GM23248 (cell line): ENCODE measurements around the gene GM2A. TPM values are rescaled to one million over a fixed set of nuclear protein-coding genes. Genes with fewer than 3 reads are reported as not detected.
A peak's percentile ranks its signal among the peaks of the same experiment; 100 is the strongest.
"Not testable (repeated sequence)": the region's sequence is repeated elsewhere in the genome, so short reads cannot be mapped to it uniquely, and the experiment has no call there.

ENCODE experiments used
- DNase-seq: peaks from one replicate; pipeline ENCODE4 v3.0.0-alpha.2; 2015
- H2AFZ ChIP-seq: fragments of 200-600 bp; sonication (generic); 2 replicates; pipeline ENCODE4 v1.6.1; 2016; ENCODE audit warnings: antibody characterized with exemption
- H3F3A ChIP-seq: fragments of 200-600 bp; sonication (generic); 2 replicates; pipeline ENCODE4 v1.6.1; 2016; ENCODE audit warnings: mild to moderate bottlenecking, antibody characterized with exemption, mixed run types; ENCODE audit not compliant: insufficient read depth
- H3K27ac ChIP-seq: fragments of 200-600 bp; sonication (generic); 2 replicates; pipeline ENCODE4 v1.5.1; 2016; ENCODE audit warnings: mild to moderate bottlenecking
- H3K27me3 ChIP-seq: fragments of 200-600 bp; sonication (generic); replicated peaks from 2 replicates; pipeline ENCODE4 v1.6.1; 2016; ENCODE audit warnings: mild to moderate bottlenecking; ENCODE audit not compliant: insufficient read depth
- H3K36me3 ChIP-seq: fragments of 200-600 bp; sonication (generic); 2 replicates; pipeline ENCODE4 v1.6.1; 2016; ENCODE audit warnings: low read depth, mild to moderate bottlenecking
- H3K4me1 ChIP-seq: fragments of 200-600 bp; sonication (generic); 2 replicates; pipeline ENCODE4 v1.6.1; 2016; ENCODE audit warnings: mild to moderate bottlenecking; ENCODE audit not compliant: insufficient read depth
- H3K4me2 ChIP-seq: fragments of 200-600 bp; sonication (generic); one replicate; pipeline ENCODE4 v1.6.1; 2016; ENCODE audit warnings: mild to moderate bottlenecking; ENCODE audit not compliant: unreplicated experiment
- H3K4me3 ChIP-seq: fragments of 200-600 bp; sonication (generic); 2 replicates; pipeline ENCODE4 v1.5.1; 2016; ENCODE audit warnings: mild to moderate bottlenecking
- H3K79me2 ChIP-seq: fragments of 200-600 bp; sonication (generic); 2 replicates; pipeline ENCODE4 v1.6.1; 2016; ENCODE audit warnings: mild to moderate bottlenecking; ENCODE audit not compliant: insufficient read depth
- H3K9ac ChIP-seq: fragments of 200-600 bp; sonication (generic); 2 replicates; pipeline ENCODE4 v1.6.1; 2016; ENCODE audit warnings: mild to moderate bottlenecking
- H3K9me2 ChIP-seq: fragments of 200-600 bp; sonication (generic); 2 replicates; pipeline ENCODE4 v1.6.1; 2016; ENCODE audit warnings: mixed run types, mild to moderate bottlenecking, moderate library complexity; ENCODE audit not compliant: insufficient read depth
- H3K9me3 ChIP-seq: fragments of 200-600 bp; sonication (generic); one replicate; pipeline ENCODE4 v1.6.1; 2017; ENCODE audit warnings: low read depth
- H4K20me1 ChIP-seq: fragments of 200-600 bp; sonication (generic); 2 replicates; pipeline ENCODE4 v1.6.0; 2016; ENCODE audit not compliant: insufficient read depth
- EZH2 ChIP-seq: fragments of 200-600 bp; sonication (generic); IDR thresholded peaks from 2 replicates; pipeline ENCODE4 v1.6.1; 2018; ENCODE audit warnings: antibody characterized with exemption, mild to moderate bottlenecking; ENCODE audit not compliant: insufficient read depth, poor library complexity, severe bottlenecking
- EZH2phosphoT487 ChIP-seq: fragments of 200-600 bp; sonication (generic); IDR thresholded peaks from 2 replicates; pipeline ENCODE4 v1.6.1; 2018; ENCODE audit warnings: antibody characterized with exemption, moderate library complexity, mild to moderate bottlenecking, low read depth; ENCODE audit not compliant: insufficient read depth
- WGBS, 2 experiments: methylation state at CpG; one replicate each; pipeline ENCODE4 v1.1.6; 2015 to 2017; ENCODE audit warnings: low lambda C conversion rate in 2 of 2, low coverage in 1 of 2; ENCODE audit errors: missing lambda C conversion rate in 2 of 2; 5-methylcytosine and 5-hydroxymethylcytosine counted together
- in situ Hi-C: fragments of 300-500 bp; cut with MboI; formaldehyde crosslinking; loops from 2 replicates; pipeline ENCODE4 v1.15.0; 2020
- polyA plus RNA-seq: library from polyadenylated mRNA; unstranded; fragments of >200 nt; fragmentation: Nextera tagmentation; extraction: Ambion mirVana; gene quantifications from 2 replicates; pipeline ENCODE4 v1.2.1, GENCODE V29; 2016
- total RNA-seq: library from RNA; depleted of rRNA; stranded (reverse); fragments of >200 nt; shearing (Covaris generic); gene quantifications from 2 replicates; pipeline ENCODE4 v1.2.3, GENCODE V29; 2014

Gene GM2A
- total and polyA plus RNA-seq, 2 experiments from 2014 or later, result 11.2 to 23.5 TPM

- Histone ChIP-seq H3K9ac (no peak overlapping the region), H3K36me3 (no peaks in the 10 kb centered on the region), H3K9me2 (no peaks in the 10 kb centered on the region), H3K4me1 (no peaks in the 10 kb centered on the region), H3K79me2 (no peaks in the 10 kb centered on the region), H3K9me3 (no peaks in the 10 kb centered on the region), H3K27ac (no peak overlapping the region), H3K4me3 (no peak overlapping the region), H3K4me2 (no peak overlapping the region), H2AFZ (no peak overlapping the region), H3F3A (no peaks in the 10 kb centered on the region), H3K27me3 (0 out of 2 replicates have a peak, but pooled peaks cover 11% of the 10 kb centered on the region), H4K20me1 (no peaks in the 10 kb centered on the region)
- DNase-seq, result no peak
- in situ Hi-C loops, result no loop called here
- no peak for TF ChIP-seq EZH2
- no peak for TF ChIP-seq EZH2phosphoT487
- WGBS, 2 experiments, result 42 to 43% methylated on average over 6 of the region's 6 CpGs
Measured at GRCh38 chr5:151230048-151230680, 22.8 kb upstream of the GM2A start.

GRCh38 chr5:151231359-151231758 lies 21.6 kb upstream of the GM2A start:
- in situ Hi-C loops, result no loop called here
- TF ChIP-seq EZH2phosphoT487, result no peak
- TF ChIP-seq EZH2, result no peak
- H3K27me3 ChIP-seq, result 0 out of 2 replicates have a peak, but pooled peaks cover 11% of the 10 kb centered on the region

GRCh38 chr5:151233616-151234085 lies 19.3 kb upstream of the GM2A start:
- Histone ChIP-seq H3K27me3 (0 out of 2 replicates have a peak, but pooled peaks cover 6% of the 10 kb centered on the region), H2AFZ (no peak overlapping the region), H3K9ac (no peak overlapping the region), H3K4me2 (no peak overlapping the region), H3K4me3 (no peak overlapping the region), H3K9me3 (no peaks in the 10 kb centered on the region), H3F3A (no peaks in the 10 kb centered on the region), H4K20me1 (no peaks in the 10 kb centered on the region), H3K79me2 (no peaks in the 10 kb centered on the region), H3K4me1 (no peaks in the 10 kb centered on the region), H3K27ac (no peak overlapping the region), H3K9me2 (no peaks in the 10 kb centered on the region), H3K36me3 (no peaks in the 10 kb centered on the region)
- DNase-seq, result no peak
- in situ Hi-C loops, result no loop called here
- WGBS, 2 experiments, result 79% methylated on average over 8 of the region's 8 CpGs
- TF ChIP-seq EZH2, result no peak
- TF ChIP-seq EZH2phosphoT487, result no peak

More at GRCh38 chr5:151231359-151231758, 21.6 kb upstream of the GM2A start:
- H3K9me3 ChIP-seq, result no peaks in the 10 kb centered on the region
- no peak overlapping the region for H3K4me3 ChIP-seq
- H3F3A ChIP-seq, result no peaks in the 10 kb centered on the region
- H3K4me1 ChIP-seq, result no peaks in the 10 kb centered on the region
- no peak overlapping the region for H2AFZ ChIP-seq
- no peak for DNase-seq
- no peaks in the 10 kb centered on the region for H3K36me3 ChIP-seq
- H3K79me2 ChIP-seq, result no peaks in the 10 kb centered on the region
- H3K9ac ChIP-seq, result no peak overlapping the region
- H3K27ac ChIP-seq, result no peak overlapping the region
- H3K4me2 ChIP-seq, result no peak overlapping the region
- no peaks in the 10 kb centered on the region for H4K20me1 ChIP-seq
- no peaks in the 10 kb centered on the region for H3K9me2 ChIP-seq

DNA sequence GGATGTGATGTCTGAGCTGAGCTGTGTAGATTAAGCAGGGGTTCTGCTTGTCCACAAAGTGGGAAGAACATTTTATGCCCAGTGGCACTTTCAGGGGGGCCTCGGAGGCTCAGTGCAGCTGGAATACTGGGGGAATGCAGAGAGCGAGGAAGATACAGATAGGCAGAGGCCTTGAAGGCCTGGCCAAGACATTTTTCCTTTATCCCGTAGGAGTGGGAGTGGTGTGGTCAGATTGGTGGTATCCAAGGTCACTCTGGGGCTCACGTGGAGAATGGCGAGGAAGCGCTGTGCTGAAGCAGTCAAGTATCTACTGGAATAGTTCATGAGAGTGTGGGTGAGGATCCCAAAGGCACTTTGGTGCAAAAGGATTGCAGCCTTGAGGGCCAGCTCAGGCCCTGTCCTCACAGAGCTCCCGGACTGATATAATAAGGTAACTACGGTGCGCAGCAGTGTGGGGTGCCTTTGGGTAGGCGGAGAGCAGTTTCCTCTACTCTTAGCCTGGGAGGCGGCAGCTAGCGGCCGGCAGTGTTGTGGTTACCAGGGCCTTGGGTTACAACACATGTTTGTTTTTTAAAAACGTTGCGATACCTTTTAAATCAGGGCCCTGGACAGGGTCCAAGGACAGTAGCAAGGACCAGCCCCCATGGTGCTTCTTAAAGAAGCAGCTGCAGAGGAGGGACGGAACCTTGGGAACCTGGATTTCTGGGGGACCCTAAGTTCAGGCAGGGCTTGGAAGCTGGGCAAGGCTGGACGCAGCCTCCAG lies 18.3 kb upstream of the GM2A start:
- H3K9me3 ChIP-seq, result no peaks in the 10 kb centered on the region

DNA sequence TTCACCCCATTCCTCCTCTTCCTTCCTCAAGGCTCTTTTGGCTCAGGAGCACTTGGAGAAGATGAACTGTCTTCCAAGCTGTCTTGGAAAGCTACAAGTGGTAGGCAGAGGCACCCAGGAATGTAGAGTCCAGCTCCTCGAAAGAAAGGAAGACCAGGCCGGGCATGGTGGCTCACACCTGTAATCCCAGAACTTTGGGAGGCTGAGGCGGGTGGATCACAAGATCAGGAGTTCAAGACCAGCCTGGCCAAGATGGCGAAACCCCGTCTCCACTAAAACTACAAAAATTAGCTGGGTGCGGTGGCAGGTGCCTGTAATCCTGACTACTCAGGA lies 17.8 kb upstream of the GM2A start:
- H3K4me2 ChIP-seq, in situ Hi-C loops, H3K27me3 ChIP-seq, H3F3A ChIP-seq, DNase-seq, H3K36me3 ChIP-seq, H2AFZ ChIP-seq, H3K9me3 ChIP-seq, H3K9me2 ChIP-seq, H3K79me2 ChIP-seq, H3K4me3 ChIP-seq, H3K4me1 ChIP-seq, H4K20me1 ChIP-seq, H3K9ac ChIP-seq, H3K27ac ChIP-seq: not testable (repeated sequence)
- 81 to 85% methylated on average over 6 of the region's 6 CpGs for WGBS, 2 experiments

More for the DNA sequence above, 18.3 kb upstream of the GM2A start:
- Histone ChIP-seq H4K20me1 (no peaks in the 10 kb centered on the region), H3K9me2 (no peaks in the 10 kb centered on the region), H3K27me3 (0 out of 2 replicates have a peak, but pooled peaks cover 6% of the 10 kb centered on the region), H3K4me1 (no peaks in the 10 kb centered on the region), H3K36me3 (no peaks in the 10 kb centered on the region), H3K4me3 (no peak overlapping the region), H3K27ac (no peak overlapping the region), H3K79me2 (no peaks in the 10 kb centered on the region), H2AFZ (no peak overlapping the region), H3F3A (no peaks in the 10 kb centered on the region), H3K9ac (no peak overlapping the region), H3K4me2 (no peak overlapping the region)
- 52% methylated on average over 17 of the region's 17 CpGs for WGBS, 2 experiments
- TF ChIP-seq EZH2 (no peak), EZH2phosphoT487 (no peak)
- DNase-seq, result peak; percentile 39
- in situ Hi-C loops, result no loop called here
